HCT116 (cell line): Measurements from ENCODE around the gene PARM1. TPM values are rescaled to one million over a fixed set of nuclear protein-coding genes. Genes with fewer than 3 reads are reported as not detected.

Experiments
- ATAC-seq: fragments of 200-7000 bp; cut with Tn5 transposase; 2 replicates; pipeline ENCODE4 v1.9.1; 2020; ENCODE audit warnings: mild to moderate bottlenecking, moderate library complexity
- BruUV-seq: library from RNA; stranded (reverse); fragments of 400-500 nt; replicated peaks from 2 replicates; lab custom pipeline; 2021; lab: Mats Ljungman, UMichigan
- CTCF ChIA-PET: fragments of 300-600 bp; sonication (Branson Sonifier 250); formaldehyde crosslinking; loops from one replicate; lab custom pipeline; 2021; ENCODE audit warnings: antibody characterized with exemption; lab: Charles Lee
- POLR2A ChIA-PET: fragments of 300-600, 350-600 bp; sonication (Branson Sonifier 250); formaldehyde crosslinking; loops from one replicate; lab custom pipeline; 2021; ENCODE audit warnings: antibody characterized with exemption; lab: Charles Lee
- RAD21 ChIA-PET, 2 experiments: fragments of 300-600 bp; sonication (Branson Sonifier 250); formaldehyde crosslinking; loops; one replicate each; lab custom pipeline; 2023; ENCODE audit warnings: low total read pairs in 2 of 2; ENCODE audit not compliant: uncharacterized antibody in 2 of 2, unreplicated experiment in 2 of 2, low non-redundant PET in 1 of 2; lab: Charles Lee
- DNase-seq: peaks from one replicate; pipeline ENCODE4 v3.0.0-alpha.2; 2010; ENCODE audit warnings: low read depth, low spot score
- H2AFZ ChIP-seq: fragments of 200-600 bp; shearing (Covaris generic), sonication (generic); 2 replicates; pipeline ENCODE4 v1.6.1; 2017; ENCODE audit warnings: low read depth, mixed run types, mixed read lengths, antibody characterized with exemption, low read length; ENCODE audit not compliant: poor library complexity, severe bottlenecking
- H3K27ac ChIP-seq: 2 replicates; pipeline ENCODE4 v1.5.1; 2012; ENCODE audit warnings: low read depth, low read length
- H3K27me3 ChIP-seq: fragments of 200-600 bp; sonication (generic); 2 replicates; pipeline ENCODE4 v1.6.1; 2016; ENCODE audit warnings: mixed run types, low read length, mixed read lengths; ENCODE audit not compliant: insufficient read depth
- H3K36me3 ChIP-seq, 2 experiments: fragments of 200-500 bp in 1 of 2; fragments of 200-600 bp in 1 of 2; sonication (Bioruptor generic) in 1 of 2; sonication (generic) in 1 of 2; 2 replicates each; pipeline versions ENCODE4 v1.5.1 to v1.6.1; 2014 to 2016; ENCODE audit warnings: low read length in 2 of 2, inconsistent platforms in 1 of 2, mixed read lengths in 1 of 2, mixed run types in 1 of 2; ENCODE audit not compliant: insufficient read depth in 2 of 2, control insufficient read depth in 1 of 2
- H3K4me1 ChIP-seq, 2 experiments: fragments of 200-600 bp in 1 of 2; sonication (generic) in 1 of 2; 2 replicates each; pipeline versions ENCODE4 v1.5.1 to v1.6.1; 2012 to 2017; ENCODE audit warnings: low read length in 2 of 2, inconsistent platforms in 1 of 2, mild to moderate bottlenecking in 1 of 2, mixed read lengths in 1 of 2, mixed run types in 1 of 2, moderate library complexity in 1 of 2; ENCODE audit not compliant: insufficient read depth in 2 of 2, control insufficient read depth in 1 of 2
- H3K4me2 ChIP-seq: fragments of 200-600 bp; sonication (generic); 2 replicates; pipeline ENCODE4 v1.6.1; 2017; ENCODE audit warnings: mixed run types, low read length, mixed read lengths
- H3K4me3 ChIP-seq, 2 experiments: fragments of 200-600 bp in 1 of 2; sonication (generic) in 1 of 2; replicated peaks in 1 of 2; 2 replicates each; pipeline ENCODE4 v1.5.1; 2011 to 2016; ENCODE audit warnings: low read length in 2 of 2, control low read depth in 1 of 2, low read depth in 1 of 2, mild to moderate bottlenecking in 1 of 2, mixed read lengths in 1 of 2, mixed run types in 1 of 2
- H3K79me2 ChIP-seq: fragments of 200-600 bp; sonication (generic); 2 replicates; pipeline ENCODE4 v1.6.1; 2017; ENCODE audit warnings: mild to moderate bottlenecking, mixed run types, low read length, moderate library complexity, mixed read lengths; ENCODE audit not compliant: insufficient read depth
- H3K9ac ChIP-seq: fragments of 200-600 bp; sonication (generic); 2 replicates; pipeline ENCODE4 v1.6.1; 2016; ENCODE audit warnings: low read length, mixed read lengths
- H3K9me2 ChIP-seq: fragments of 200-600 bp; sonication (generic), shearing (Covaris generic); 2 replicates; pipeline ENCODE4 v1.6.1; 2017; ENCODE audit warnings: mixed run types, mild to moderate bottlenecking, moderate library complexity; ENCODE audit not compliant: insufficient read depth
- H3K9me3 ChIP-seq, 2 experiments: fragments of 200-500 bp in 1 of 2; fragments of 200-600 bp in 1 of 2; sonication (Bioruptor generic) in 1 of 2; sonication (generic) in 1 of 2; 2 replicates each; pipeline ENCODE4 v1.6.1; 2014 to 2017; ENCODE audit warnings: low read length in 2 of 2, mixed read lengths in 2 of 2, inconsistent platforms in 1 of 2, low read depth in 1 of 2, mild to moderate bottlenecking in 1 of 2, mixed run types in 1 of 2, moderate library complexity in 1 of 2; ENCODE audit not compliant: control insufficient read depth in 1 of 2, insufficient read depth in 1 of 2
- H4K20me1 ChIP-seq: fragments of 200-600 bp; sonication (generic), shearing (Covaris generic); 2 replicates; pipeline ENCODE4 v1.6.1; 2017; ENCODE audit warnings: mixed run types, mild to moderate bottlenecking, moderate library complexity; ENCODE audit not compliant: insufficient read depth
- CBX3 ChIP-seq: IDR thresholded peaks from 2 replicates; pipeline ENCODE4 v1.6.1; 2012; ENCODE audit warnings: low read depth
- EGR1 ChIP-seq: IDR thresholded peaks from 2 replicates; pipeline ENCODE4 v1.6.1; 2012; ENCODE audit warnings: low read depth
- EZH2 ChIP-seq: fragments of 200-600 bp; sonication (generic); IDR thresholded peaks from 2 replicates; pipeline ENCODE4 v1.6.1; 2017; ENCODE audit warnings: antibody characterized with exemption, mixed run types
- EZH2phosphoT487 ChIP-seq: fragments of 200-600 bp; IDR thresholded peaks from 2 replicates; pipeline ENCODE4 v1.6.1; 2018; ENCODE audit warnings: antibody characterized with exemption, borderline replicate concordance
- FOSL1 ChIP-seq: IDR thresholded peaks from 2 replicates; pipeline ENCODE4 v1.6.1; 2012; ENCODE audit warnings: low read depth
- JUND ChIP-seq: IDR thresholded peaks from 2 replicates; pipeline ENCODE4 v1.6.1; 2012
- POLR2AphosphoS5 ChIP-seq: IDR thresholded peaks from 2 replicates; pipeline ENCODE4 v1.6.1; 2011; ENCODE audit warnings: mild to moderate bottlenecking, low read depth, low read length, moderate library complexity
- RAD21 ChIP-seq: IDR thresholded peaks from 2 replicates; pipeline ENCODE4 v1.6.1; 2012; ENCODE audit warnings: low read depth, mild to moderate bottlenecking
- SIN3A ChIP-seq: IDR thresholded peaks from 2 replicates; pipeline ENCODE4 v1.6.1; 2012; ENCODE audit warnings: low read depth
- SRF ChIP-seq: IDR thresholded peaks from 2 replicates; pipeline ENCODE4 v1.6.1; 2012; ENCODE audit warnings: low read depth
- TCF7L2 ChIP-seq: IDR thresholded peaks from 2 replicates; pipeline ENCODE4 v1.7.0; 2011; ENCODE audit warnings: borderline replicate concordance, inconsistent platforms; ENCODE audit not compliant: insufficient read depth, insufficient read length; ENCODE audit errors: extremely low read depth
- ZFX ChIP-seq: fragments of 450-650 bp; IDR thresholded peaks from 2 replicates; pipeline ENCODE4 v1.6.1; 2017
- intact Hi-C: fragments of 100-400 bp; cut with micrococcal nuclease; formaldehyde crosslinking; loops from 2 replicates; pipeline ENCODE4 v1.10.0; 2022
- total RNA-seq: library from RNA; stranded (reverse); gene quantifications from one replicate; pipeline ENCODE4 v1.2.1, GENCODE V29; 2021; ENCODE audit not compliant: unreplicated experiment
- TF ChIP-seq, protein P1 (sequence below), 3 experiments: fragments of 200-600 bp in 1 of 3; sonication (generic) in 1 of 3; IDR thresholded peaks in 2 of 3; conservative IDR thresholded peaks in 1 of 3; 2 replicates each; pipeline ENCODE4 v1.5.1; 2012 to 2017; ENCODE audit warnings: low read depth in 2 of 3, low read length in 2 of 3, antibody characterized with exemption in 1 of 3, borderline replicate concordance in 1 of 3, control low read depth in 1 of 3, mild to moderate bottlenecking in 1 of 3, mixed read lengths in 1 of 3, mixed run types in 1 of 3, moderate library complexity in 1 of 3; ENCODE audit not compliant: insufficient read depth in 1 of 3
- TF ChIP-seq, protein P2 (sequence below): IDR thresholded peaks from 2 replicates; pipeline ENCODE4 v1.6.1; 2012; ENCODE audit warnings: low read depth
- TF ChIP-seq, protein P3 (sequence below): IDR thresholded peaks from 2 replicates; pipeline ENCODE4 v1.6.1; 2012

Gene PARM1
- total RNA-seq, 1 experiment from 2014 or later, result 11.7 TPM

DNA sequence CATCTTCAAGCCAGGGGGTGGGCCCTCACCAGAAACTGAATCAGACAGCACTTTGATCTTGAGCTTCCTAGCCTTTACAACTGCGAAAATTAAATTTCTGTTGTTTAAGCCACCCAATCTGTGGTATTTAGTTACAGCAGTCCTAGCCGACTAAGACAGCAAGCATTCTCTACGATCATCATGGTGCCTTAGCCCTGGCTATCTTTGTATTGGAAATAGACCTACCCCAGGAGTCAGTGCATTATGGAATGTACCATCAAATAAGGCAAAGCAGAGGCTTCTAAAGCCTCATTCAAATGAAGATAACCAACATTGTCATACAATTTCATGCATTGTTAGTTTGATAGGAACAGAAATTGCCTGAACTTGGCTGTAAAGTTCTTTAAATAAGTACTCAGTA, 75.0 kb downstream of the PARM1 start:
- Histone ChIP-seq H3K4me3 (no peak overlapping the region), H3K9me2 (no peaks in the 10 kb centered on the region), H3K27me3 (no peaks in the 10 kb centered on the region), H3K4me2 (no peak overlapping the region), H3K9ac (no peak overlapping the region), H2AFZ (no peak overlapping the region), H3K36me3 (no peaks in the 10 kb centered on the region), H3K4me1 (peaks cover 0 to 12% of the 10 kb centered on the region in 2 experiments; a peak in 1 of 4 replicates), H3K79me2 (no peaks in the 10 kb centered on the region), H4K20me1 (no peaks in the 10 kb centered on the region), H3K27ac (no peak overlapping the region)
- no peak for ATAC-seq
- no TSS peak for BruUV-seq
- DNase-seq, result no peak
- intact Hi-C loops, result no loop called here
- POLR2A ChIA-PET, result no interaction called here
- no peak for TF ChIP-seq TCF7L2
- no peak for TF ChIP-seq RAD21
- no peak for TF ChIP-seq EGR1
- TF ChIP-seq EZH2phosphoT487, result no peak
- no peak for TF ChIP-seq JUND
- TF ChIP-seq SRF, result no peak
- no peak for TF ChIP-seq SIN3A
- no peak for TF ChIP-seq ZFX
- no peak for TF ChIP-seq EZH2
- TF ChIP-seq, all 23 proteins: peak for 0
- H3K9me3 ChIP-seq, result peaks cover 4 to 5% of the 10 kb centered on the region in 2 experiments; a peak in 1 of 4 replicates
- CTCF ChIA-PET, result interaction anchor here (1.5 kb wide), 1 partner anchor 74 kb away, joined by 4 read pairs; no protein-coding TSS in a partner anchor
- RAD21 ChIA-PET, result no interaction called here

DNA sequence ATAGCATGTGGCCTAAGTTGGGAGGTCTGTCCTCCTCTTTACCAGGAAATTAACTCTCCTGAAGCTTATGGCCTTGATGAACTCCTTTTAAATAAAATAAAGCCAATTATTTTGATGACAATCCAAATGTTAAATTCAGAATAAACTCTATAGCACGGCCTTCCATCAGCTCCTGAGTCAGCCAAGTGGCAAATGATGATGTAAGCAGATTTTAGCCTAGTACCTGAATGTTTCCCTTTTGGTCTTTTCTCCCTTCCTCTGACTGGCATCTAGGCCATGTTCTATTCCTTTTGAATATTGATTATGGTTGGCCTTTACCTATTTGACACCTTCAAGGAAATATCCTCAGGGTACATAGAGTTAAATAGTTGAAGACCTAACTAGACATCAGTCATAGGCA, 76.2 kb downstream of the PARM1 start:
- ChIA-PET RAD21 (no interaction called here), POLR2A (no interaction called here), CTCF (interaction anchor here (1.5 kb wide), 1 partner anchor 75 kb away, joined by 4 read pairs; no protein-coding TSS in a partner anchor)
- Histone ChIP-seq H3K36me3 (no peaks in the 10 kb centered on the region), H3K4me1 (peaks cover 0 to 8% of the 10 kb centered on the region in 2 experiments; a peak in 1 of 4 replicates), H3K9me2 (no peaks in the 10 kb centered on the region), H4K20me1 (no peaks in the 10 kb centered on the region), H3K27me3 (no peaks in the 10 kb centered on the region), H3K27ac (no peak overlapping the region), H3K9me3 (peaks cover 4 to 5% of the 10 kb centered on the region in 2 experiments; a peak in 1 of 4 replicates), H3K9ac (no peak overlapping the region), H3K4me3 (no peak overlapping the region), H3K4me2 (no peak overlapping the region), H3K79me2 (no peaks in the 10 kb centered on the region), H2AFZ (no peak overlapping the region)
- intact Hi-C loops, result no loop called here
- ATAC-seq, result no peak
- no TSS peak for BruUV-seq
- DNase-seq, result no peak
- TF ChIP-seq POLR2AphosphoS5, result no peak
- no peak for TF ChIP-seq TCF7L2
- TF ChIP-seq EGR1, result no peak
- TF ChIP-seq SRF, result no peak
- no peak for TF ChIP-seq CBX3
- no peak for TF ChIP-seq JUND
- no peak for TF ChIP-seq EZH2
- TF ChIP-seq EZH2phosphoT487, result no peak
- TF ChIP-seq, protein P1, sequence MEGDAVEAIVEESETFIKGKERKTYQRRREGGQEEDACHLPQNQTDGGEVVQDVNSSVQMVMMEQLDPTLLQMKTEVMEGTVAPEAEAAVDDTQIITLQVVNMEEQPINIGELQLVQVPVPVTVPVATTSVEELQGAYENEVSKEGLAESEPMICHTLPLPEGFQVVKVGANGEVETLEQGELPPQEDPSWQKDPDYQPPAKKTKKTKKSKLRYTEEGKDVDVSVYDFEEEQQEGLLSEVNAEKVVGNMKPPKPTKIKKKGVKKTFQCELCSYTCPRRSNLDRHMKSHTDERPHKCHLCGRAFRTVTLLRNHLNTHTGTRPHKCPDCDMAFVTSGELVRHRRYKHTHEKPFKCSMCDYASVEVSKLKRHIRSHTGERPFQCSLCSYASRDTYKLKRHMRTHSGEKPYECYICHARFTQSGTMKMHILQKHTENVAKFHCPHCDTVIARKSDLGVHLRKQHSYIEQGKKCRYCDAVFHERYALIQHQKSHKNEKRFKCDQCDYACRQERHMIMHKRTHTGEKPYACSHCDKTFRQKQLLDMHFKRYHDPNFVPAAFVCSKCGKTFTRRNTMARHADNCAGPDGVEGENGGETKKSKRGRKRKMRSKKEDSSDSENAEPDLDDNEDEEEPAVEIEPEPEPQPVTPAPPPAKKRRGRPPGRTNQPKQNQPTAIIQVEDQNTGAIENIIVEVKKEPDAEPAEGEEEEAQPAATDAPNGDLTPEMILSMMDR (IDR thresholded peaks at IDR 0.05 in 2 of 3, conservative IDR thresholded peaks at IDR 0.05 in 1 of 3; ENCODE audit: borderline replicate concordance in 1 of 3, insufficient read depth in 1 of 3, low read depth in 2 of 3, low read length in 2 of 3), result no peak
- TF ChIP-seq, protein P2, sequence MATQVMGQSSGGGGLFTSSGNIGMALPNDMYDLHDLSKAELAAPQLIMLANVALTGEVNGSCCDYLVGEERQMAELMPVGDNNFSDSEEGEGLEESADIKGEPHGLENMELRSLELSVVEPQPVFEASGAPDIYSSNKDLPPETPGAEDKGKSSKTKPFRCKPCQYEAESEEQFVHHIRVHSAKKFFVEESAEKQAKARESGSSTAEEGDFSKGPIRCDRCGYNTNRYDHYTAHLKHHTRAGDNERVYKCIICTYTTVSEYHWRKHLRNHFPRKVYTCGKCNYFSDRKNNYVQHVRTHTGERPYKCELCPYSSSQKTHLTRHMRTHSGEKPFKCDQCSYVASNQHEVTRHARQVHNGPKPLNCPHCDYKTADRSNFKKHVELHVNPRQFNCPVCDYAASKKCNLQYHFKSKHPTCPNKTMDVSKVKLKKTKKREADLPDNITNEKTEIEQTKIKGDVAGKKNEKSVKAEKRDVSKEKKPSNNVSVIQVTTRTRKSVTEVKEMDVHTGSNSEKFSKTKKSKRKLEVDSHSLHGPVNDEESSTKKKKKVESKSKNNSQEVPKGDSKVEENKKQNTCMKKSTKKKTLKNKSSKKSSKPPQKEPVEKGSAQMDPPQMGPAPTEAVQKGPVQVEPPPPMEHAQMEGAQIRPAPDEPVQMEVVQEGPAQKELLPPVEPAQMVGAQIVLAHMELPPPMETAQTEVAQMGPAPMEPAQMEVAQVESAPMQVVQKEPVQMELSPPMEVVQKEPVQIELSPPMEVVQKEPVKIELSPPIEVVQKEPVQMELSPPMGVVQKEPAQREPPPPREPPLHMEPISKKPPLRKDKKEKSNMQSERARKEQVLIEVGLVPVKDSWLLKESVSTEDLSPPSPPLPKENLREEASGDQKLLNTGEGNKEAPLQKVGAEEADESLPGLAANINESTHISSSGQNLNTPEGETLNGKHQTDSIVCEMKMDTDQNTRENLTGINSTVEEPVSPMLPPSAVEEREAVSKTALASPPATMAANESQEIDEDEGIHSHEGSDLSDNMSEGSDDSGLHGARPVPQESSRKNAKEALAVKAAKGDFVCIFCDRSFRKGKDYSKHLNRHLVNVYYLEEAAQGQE, result no peak
- TF ChIP-seq, protein P3, sequence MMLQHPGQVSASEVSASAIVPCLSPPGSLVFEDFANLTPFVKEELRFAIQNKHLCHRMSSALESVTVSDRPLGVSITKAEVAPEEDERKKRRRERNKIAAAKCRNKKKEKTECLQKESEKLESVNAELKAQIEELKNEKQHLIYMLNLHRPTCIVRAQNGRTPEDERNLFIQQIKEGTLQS, result no peak
- TF ChIP-seq ZFX, result no peak
- no peak for TF ChIP-seq FOSL1
